ENCODE data around the gene RAI1.
"Not testable (repeated sequence)": the region's sequence is repeated elsewhere in the genome, so short reads cannot be mapped to it uniquely, and the experiment has no call there.

RAI1 gene

GRCh38 chr17:17682737-17683680 lies 1.8 kb downstream of the RAI1 start:
- DNase-seq, result no peak

- no peak for DNase-seq
Observed at GRCh38 chr17:17683710-17684365, 2.6 kb downstream of the RAI1 start.

GRCh38 chr17:17684906-17685774 lies 3.9 kb downstream of the RAI1 start:
- no peak for DNase-seq

GRCh38 chr17:17685775-17686291 lies 4.6 kb downstream of the RAI1 start:
- DNase-seq, result no peak

DNA sequence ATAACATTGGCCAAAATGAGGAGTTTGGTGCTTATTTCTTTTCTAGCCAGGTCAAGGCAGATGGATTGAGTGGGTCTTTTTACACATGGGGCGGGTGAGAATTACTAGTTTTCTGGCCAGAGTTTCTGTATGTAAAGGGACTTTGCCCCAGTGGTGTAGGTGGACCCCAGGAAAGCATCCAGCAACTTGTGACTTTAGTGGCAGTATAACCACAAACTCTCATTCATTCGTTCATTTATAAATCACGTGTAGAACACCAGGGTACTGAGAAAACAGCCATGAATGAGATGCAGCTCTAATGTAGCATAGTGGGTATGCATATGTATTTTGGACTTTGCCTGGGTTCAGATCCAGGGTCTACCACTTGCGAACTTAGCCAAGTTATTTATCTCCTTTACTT lies 8.1 kb downstream of the RAI1 start:
- DNase-seq, result no peak

GRCh38 chr17:17690233-17690632 lies 9.0 kb downstream of the RAI1 start:
- not testable (repeated sequence) for DNase-seq

GRCh38 chr17:17691468-17692263 lies 10.4 kb downstream of the RAI1 start:
- no peak for DNase-seq

GRCh38 chr17:17692353-17693252 lies 11.3 kb downstream of the RAI1 start:
- DNase-seq, result no peak

DNA sequence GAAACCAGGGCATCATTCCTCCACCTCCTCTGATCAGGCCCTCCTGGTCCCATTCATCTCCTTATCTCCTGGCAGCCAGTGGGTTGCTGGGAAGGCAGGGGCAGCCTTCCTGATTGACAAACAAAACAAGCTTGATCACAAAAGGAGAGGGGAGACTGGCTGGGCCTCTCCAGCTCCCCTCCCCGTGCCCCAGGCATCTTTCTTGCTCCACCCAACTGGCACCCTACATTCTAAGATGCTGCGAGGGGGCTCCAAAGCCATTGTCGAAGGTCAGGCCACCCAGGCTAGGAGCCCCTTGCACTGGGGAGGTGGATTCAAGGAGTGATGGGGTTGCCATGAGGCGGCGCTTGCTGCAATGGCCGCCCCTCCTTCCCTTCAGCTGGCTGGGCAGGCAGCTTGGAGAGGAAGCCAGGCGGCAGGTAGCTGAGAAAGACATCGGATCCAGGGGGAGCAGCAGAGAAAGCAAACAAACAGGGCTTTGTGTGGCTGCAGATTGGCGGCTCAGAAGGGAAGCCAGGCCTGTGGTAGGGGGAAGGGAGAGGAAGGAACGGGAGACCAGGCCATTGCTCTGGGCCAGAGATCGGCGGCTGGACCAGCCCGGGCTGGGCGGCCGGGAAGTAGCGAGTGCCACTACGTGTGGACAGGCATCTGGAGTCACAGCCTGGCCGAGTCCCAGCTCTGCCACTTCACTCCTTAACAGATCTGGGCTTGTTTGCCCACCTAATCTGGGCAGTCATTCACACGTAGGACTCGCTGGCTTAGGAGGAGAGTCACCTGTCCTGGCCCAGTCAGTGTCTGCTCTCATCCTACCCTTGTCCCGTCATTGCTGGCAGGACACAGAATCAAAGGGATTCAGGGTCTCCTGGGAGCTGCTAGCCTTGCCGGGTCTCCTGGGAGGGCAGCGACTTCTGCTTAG lies 12.3 kb downstream of the RAI1 start:
- DNase-seq, result peak; percentile 27

DNA sequence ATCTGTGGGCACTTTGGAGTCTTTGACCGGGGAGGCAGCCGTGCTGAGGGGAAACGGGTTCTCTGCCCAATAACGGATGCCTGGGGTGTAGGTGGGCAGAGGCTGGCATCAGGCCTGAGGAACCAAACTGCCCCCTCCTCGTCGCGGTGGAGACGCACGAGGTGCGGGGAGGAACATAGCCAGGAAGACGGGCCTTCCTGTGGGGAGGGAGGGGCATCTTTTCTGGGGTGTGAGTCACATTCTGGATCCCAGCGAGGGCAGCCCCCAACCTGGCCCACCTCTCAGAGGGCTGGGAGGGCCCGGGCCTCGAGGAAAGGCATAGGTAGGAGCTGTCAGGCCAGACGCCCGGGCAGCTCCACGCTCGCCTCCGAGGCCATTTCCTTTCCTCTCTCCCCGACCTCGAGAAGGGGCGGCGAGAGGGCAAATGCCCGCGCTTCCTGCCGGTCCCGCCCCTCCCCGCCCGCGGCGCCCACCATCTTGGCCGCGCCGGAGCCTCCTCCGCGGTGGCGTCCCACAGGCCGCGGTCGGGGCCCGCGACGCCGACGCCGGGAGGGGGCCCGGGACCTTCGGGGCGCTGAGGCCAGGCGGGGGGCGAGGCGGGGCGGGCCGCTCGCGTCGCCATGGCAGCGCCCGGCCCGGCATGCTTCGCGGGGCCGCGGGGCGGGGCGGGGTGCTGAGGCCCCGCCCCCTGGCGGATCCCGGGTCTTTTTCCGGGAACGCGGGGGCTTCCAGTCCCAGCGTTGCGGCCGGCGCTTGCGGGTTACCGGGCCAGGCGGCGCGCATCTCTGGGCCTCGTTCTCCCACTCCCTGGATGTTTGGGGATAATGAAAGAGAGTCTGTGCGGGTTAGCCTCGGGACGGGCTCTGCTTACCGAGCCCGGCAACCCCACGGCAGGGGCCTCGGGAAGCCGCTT lies 13.2 kb downstream of the RAI1 start:
- no peak for DNase-seq

DNA sequence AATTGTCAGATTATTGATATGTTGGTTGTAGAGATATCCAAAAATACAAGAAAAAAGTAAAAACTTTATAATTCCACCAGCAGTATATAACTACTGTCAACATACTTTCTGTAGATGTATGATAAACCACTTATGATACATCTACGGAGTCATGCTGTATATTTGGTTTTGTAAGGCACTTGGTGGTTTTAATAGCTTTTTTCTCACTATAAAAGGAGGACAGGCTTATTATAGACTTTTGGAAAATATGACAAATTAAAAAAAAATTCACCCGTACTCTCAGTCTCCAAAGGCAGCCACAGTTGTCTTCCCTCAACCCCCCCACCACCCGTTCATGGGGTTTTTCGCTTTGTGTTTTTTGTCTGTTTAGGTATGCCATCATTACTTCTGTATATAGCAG lies 14.8 kb downstream of the RAI1 start:
- DNase-seq, result no peak

DNA sequence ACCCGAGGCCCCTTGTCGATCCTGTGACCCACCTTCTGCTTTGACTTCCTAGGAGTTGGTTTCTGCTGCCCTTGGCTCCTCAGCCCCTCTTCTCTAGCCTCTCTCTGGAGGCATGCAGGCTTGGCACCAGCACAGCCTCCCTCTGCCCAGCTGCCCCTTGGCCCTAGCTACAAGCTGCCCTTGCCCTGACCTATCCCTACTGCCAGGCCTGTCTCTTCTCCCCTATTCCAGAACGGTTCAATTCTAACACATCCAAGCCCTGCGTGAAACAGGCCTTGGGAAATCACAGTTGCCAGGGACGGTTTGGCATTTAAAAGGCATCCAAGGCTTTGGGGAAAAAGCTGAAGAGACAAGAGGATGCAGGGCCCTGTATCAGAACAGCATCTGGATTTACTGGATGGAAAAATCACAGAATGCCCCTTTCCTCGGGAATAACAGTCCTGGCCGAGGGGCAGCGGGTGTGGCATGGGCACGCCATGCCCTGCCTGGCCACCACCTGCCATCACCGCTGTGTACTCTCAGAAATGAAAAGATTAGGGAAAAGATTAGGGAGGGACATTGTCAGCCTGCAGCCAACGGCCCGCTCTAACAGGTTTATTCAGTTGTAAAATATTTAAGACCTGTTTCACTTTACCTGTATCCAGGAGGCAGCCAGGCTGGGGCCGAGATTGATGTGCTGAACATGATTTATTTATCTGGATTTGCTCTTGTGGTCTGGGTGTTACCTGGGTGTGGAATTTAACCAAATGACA lies 15.8 kb downstream of the RAI1 start:
- no peak for DNase-seq

- no peak for DNase-seq
Observed at GRCh38 chr17:17698371-17698770, 17.1 kb downstream of the RAI1 start.

- DNase-seq, result no peak
Observed at GRCh38 chr17:17698869-17699351, 17.7 kb downstream of the RAI1 start.

DNA sequence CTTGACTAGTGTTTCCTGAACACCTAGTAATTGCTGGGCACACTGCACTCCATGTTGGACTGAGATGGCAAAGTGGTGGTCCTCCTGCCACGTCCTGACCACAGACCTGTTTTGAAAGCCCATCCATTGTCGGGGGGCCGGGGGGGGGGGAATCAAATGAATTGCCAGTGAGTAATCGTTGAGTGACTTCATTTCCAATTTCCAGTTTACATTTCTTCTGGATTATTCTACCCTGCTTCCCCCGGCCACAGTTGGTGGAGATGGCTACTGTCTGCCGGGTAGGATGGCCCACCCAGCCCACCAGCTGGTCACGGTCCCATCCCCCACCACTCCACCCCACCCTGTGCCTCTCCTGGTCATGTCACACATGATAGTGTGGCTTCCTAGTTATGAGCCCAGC lies 18.2 kb downstream of the RAI1 start:
- DNase-seq, result no peak

- DNase-seq, result no peak
Observed at GRCh38 chr17:17700251-17700969, 19.2 kb downstream of the RAI1 start.

- DNase-seq, result no peak
Observed at GRCh38 chr17:17701112-17701511, 19.9 kb downstream of the RAI1 start.

Measured in NCI-H2107 (cell line).